HepG2 (cell line): ENCODE data around the gene TYROBP. TPM values are rescaled to one million over a fixed set of nuclear protein-coding genes. Genes with fewer than 3 reads are reported as not detected.

Source experiments
- ATAC-seq: fragments of 200-7000 bp; cut with Tn5 transposase; 3 replicates; pipeline ENCODE4 v1.9.1; 2020; ENCODE audit warnings: mild to moderate bottlenecking, moderate library complexity
- BruUV-seq: library from RNA; stranded (reverse); fragments of 400-500 nt; replicated peaks from 2 replicates; lab custom pipeline; 2021; lab: Mats Ljungman, UMichigan
- CTCF ChIA-PET: fragments of 300-600 bp; formaldehyde crosslinking; extraction: SDS; loops from one replicate; lab custom pipeline; 2021; ENCODE audit warnings: low total read pairs, inconsistent platforms, low intra/inter-chr PET ratio; lab: Yijun Ruan, JAX
- POLR2A ChIA-PET: fragments of 350-600 bp; sonication (Branson Sonifier 250); formaldehyde crosslinking; loops from one replicate; lab custom pipeline; 2020; ENCODE audit warnings: antibody characterized with exemption, inconsistent platforms; lab: Yijun Ruan, JAX
- DNase-seq: peaks from one replicate; pipeline ENCODE4 v3.0.0-alpha.2; 2015; ENCODE audit warnings: low spot score
- FAIRE-seq: peaks from 3 replicates; lab custom pipeline; 2011; peaks lifted over from hg19 to GRCh38; lab: Jason Lieb, UNC
- H2AFZ ChIP-seq: one replicate; pipeline ENCODE4 v1.6.1; 2011; ENCODE audit warnings: low read length, inconsistent platforms
- H3K27ac ChIP-seq: fragments of 300-600 bp; 3 replicates; pipeline ENCODE4 v1.8.0; 2011; ENCODE audit warnings: mixed run types, mild to moderate bottlenecking, mixed read lengths, low read length, inconsistent platforms; ENCODE audit not compliant: insufficient read depth; ENCODE audit errors: extremely low read length
- H3K27me3 ChIP-seq, 2 experiments: fragments of 200-600 bp in 1 of 2; 2 replicates in 1 of 2; 3 replicates in 1 of 2; pipeline versions ENCODE4 v1.6.0 to v1.8.0; 2011; ENCODE audit warnings: low read length in 2 of 2, mild to moderate bottlenecking in 2 of 2, moderate library complexity in 2 of 2, inconsistent platforms in 1 of 2; ENCODE audit not compliant: insufficient read depth in 2 of 2, control insufficient read depth in 1 of 2
- H3K36me3 ChIP-seq, 2 experiments: fragments of 200-600 bp in 1 of 2; replicated peaks in 1 of 2; 2 replicates in 1 of 2; 3 replicates in 1 of 2; pipeline versions ENCODE4 v1.5.1 to v1.8.0; 2011; ENCODE audit warnings: low read length in 2 of 2, inconsistent platforms in 1 of 2; ENCODE audit not compliant: insufficient read depth in 2 of 2, control insufficient read depth in 1 of 2
- H3K4me1 ChIP-seq: 2 replicates; pipeline ENCODE4 v1.5.1; 2012; ENCODE audit warnings: low read length, inconsistent platforms; ENCODE audit not compliant: insufficient read depth
- H3K4me2 ChIP-seq: 2 replicates; pipeline ENCODE4 v1.6.0; 2011; ENCODE audit warnings: low read depth, low read length, inconsistent platforms
- H3K4me3 ChIP-seq, 3 experiments: fragments of 200-600 bp in 1 of 3; sonication (generic), shearing (Covaris generic) in 1 of 3; replicated peaks in 1 of 3; 2 replicates each; pipeline ENCODE4 v1.5.1; 2011 to 2016; ENCODE audit warnings: low read length in 3 of 3, inconsistent platforms in 2 of 3, low read depth in 2 of 3, mild to moderate bottlenecking in 2 of 3, control low read depth in 1 of 3, mixed read lengths in 1 of 3; ENCODE audit not compliant: insufficient read depth in 1 of 3
- H3K79me2 ChIP-seq: one replicate; pipeline ENCODE4 v1.6.1; 2011; ENCODE audit warnings: low read length, inconsistent platforms; ENCODE audit not compliant: insufficient read depth
- H3K9ac ChIP-seq: 2 replicates; pipeline ENCODE4 v1.6.0; 2011; ENCODE audit warnings: mild to moderate bottlenecking, low read depth, low read length, inconsistent platforms; ENCODE audit not compliant: insufficient read depth
- H3K9me3 ChIP-seq: 2 replicates; pipeline ENCODE4 v1.5.1; 2012; ENCODE audit warnings: mild to moderate bottlenecking, low read length
- H4K20me1 ChIP-seq: 2 replicates; pipeline ENCODE4 v1.6.0; 2011; ENCODE audit warnings: inconsistent platforms, mild to moderate bottlenecking, low read length, moderate library complexity; ENCODE audit not compliant: insufficient read depth
- BHLHE40 ChIP-seq: IDR thresholded peaks from 2 replicates; pipeline ENCODE4 v1.6.1; 2011; ENCODE audit warnings: low read length, improper control_type of control experiment
- GABPA ChIP-seq, 2 experiments: IDR thresholded peaks; 2 replicates each; pipeline ENCODE4 v1.6.1; 2011 to 2016; ENCODE audit warnings: low read depth in 2 of 2, low read length in 1 of 2, missing biosample characterization in 1 of 2, missing genetic modification characterization in 1 of 2
- TP53 ChIP-seq: sonication (generic); formaldehyde crosslinking; conservative IDR thresholded peaks from 2 replicates; pipeline ENCODE4 v1.4.0; 2020; ENCODE audit warnings: missing genetic modification reagents
- ZNF562 ChIP-seq: sonication (generic); formaldehyde crosslinking; IDR thresholded peaks from 2 replicates; pipeline ENCODE4 v1.8.0; 2022; ENCODE audit warnings: missing genetic modification reagents, borderline replicate concordance
- ZNF577 ChIP-seq: sonication (generic); formaldehyde crosslinking; IDR thresholded peaks from 2 replicates; pipeline ENCODE4 v1.4.0; 2020; ENCODE audit warnings: mild to moderate bottlenecking, low read depth, missing genetic modification reagents, borderline replicate concordance
- ZNF766 ChIP-seq: sonication (generic); formaldehyde crosslinking; IDR thresholded peaks from 2 replicates; pipeline ENCODE4 v1.5.0; 2020; ENCODE audit warnings: missing genetic modification reagents, borderline replicate concordance
- WGBS: methylation state at CpG from one replicate; pipeline ENCODE4 v1.1.6; 2017; ENCODE audit warnings: low lambda C conversion rate; 5-methylcytosine and 5-hydroxymethylcytosine counted together
- in situ Hi-C: cut with HindIII; loops from 2 replicates; pipeline ENCODE4 v1.10.0; 2017; ENCODE audit warnings: low pct_unique_long_range_greater_than_20kb; ENCODE audit not compliant: extremely low pct_ligation_motif_present
- intact Hi-C: fragments of 100-400 bp; cut with micrococcal nuclease; formaldehyde crosslinking; loops from one replicate; pipeline ENCODE4 v1.10.0; 2022; ENCODE audit not compliant: unreplicated experiment
- polyA plus RNA-seq, 8 experiments: library from polyadenylated mRNA; depleted of rRNA in 3 of 8; stranded (reverse) in 7 of 8; unstranded in 1 of 8; fragments of >200 nt; fragmentation: Illumina TruSeq in 4 of 8; extraction: Trizol in 4 of 8; gene quantifications; 2 replicates each; pipeline versions ENCODE4 v1.2.1 to v1.2.3, GENCODE V29; 2011 to 2016; ENCODE audit warnings: low read depth in 4 of 8, missing spikeins in 1 of 8, mixed read lengths in 1 of 8; ENCODE audit not compliant: insufficient read depth in 1 of 8
- total RNA-seq, 5 experiments: library from RNA; depleted of rRNA; stranded (reverse); fragments of >200 nt; fragmentation: Illumina TruSeq; extraction: Trizol; gene quantifications; 2 replicates each; pipeline ENCODE4 v1.2.3, GENCODE V29; 2016; ENCODE audit warnings: low read depth in 1 of 5
- TF ChIP-seq, protein P1 (sequence below): IDR thresholded peaks from 2 replicates; pipeline ENCODE4 v1.6.1; 2018; ENCODE audit warnings: missing genetic modification reagents, mild to moderate bottlenecking, missing compliant biosample characterization
- TF ChIP-seq, protein P2 (sequence below): sonication (generic); formaldehyde crosslinking; IDR thresholded peaks from 2 replicates; pipeline ENCODE4 v1.4.0; 2020; ENCODE audit warnings: mild to moderate bottlenecking, missing genetic modification reagents

Gene TYROBP
- total and polyA plus RNA-seq, 2 of the 13 experiments (the other 11 are each of a cell fraction or from before 2014, with no cell fraction given) = not detected

DNA sequence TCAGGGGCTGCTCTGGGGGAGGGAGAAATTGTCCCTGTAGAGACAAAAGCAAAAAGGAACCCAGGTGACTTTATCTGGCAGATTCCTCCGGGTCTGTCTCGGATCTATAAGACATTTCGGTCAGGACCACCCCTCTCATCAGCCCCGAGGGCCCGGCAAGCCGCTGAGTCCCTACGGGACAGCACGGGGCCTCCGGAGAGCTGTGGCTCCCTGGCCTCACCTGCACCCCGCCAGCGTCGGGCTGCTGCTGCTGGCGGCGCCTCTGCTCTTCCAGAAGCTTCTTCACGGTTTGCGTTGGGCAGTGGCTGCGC lies 9.6 kb downstream of the TYROBP start:
- DNase-seq = no peak
- TF ChIP-seq BHLHE40 = no peak
- no peak for TF ChIP-seq ZNF562 (CRISPR knock-in tag)
- TF ChIP-seq, protein P1, sequence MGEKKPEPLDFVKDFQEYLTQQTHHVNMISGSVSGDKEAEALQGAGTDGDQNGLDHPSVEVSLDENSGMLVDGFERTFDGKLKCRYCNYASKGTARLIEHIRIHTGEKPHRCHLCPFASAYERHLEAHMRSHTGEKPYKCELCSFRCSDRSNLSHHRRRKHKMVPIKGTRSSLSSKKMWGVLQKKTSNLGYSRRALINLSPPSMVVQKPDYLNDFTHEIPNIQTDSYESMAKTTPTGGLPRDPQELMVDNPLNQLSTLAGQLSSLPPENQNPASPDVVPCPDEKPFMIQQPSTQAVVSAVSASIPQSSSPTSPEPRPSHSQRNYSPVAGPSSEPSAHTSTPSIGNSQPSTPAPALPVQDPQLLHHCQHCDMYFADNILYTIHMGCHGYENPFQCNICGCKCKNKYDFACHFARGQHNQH (CRISPR knock-in tag) = no peak
- no peak for TF ChIP-seq ZNF577 (CRISPR knock-in tag)
- TF ChIP-seq TP53 = no peak
- TF ChIP-seq GABPA (IDR thresholded peaks at IDR 0.05; ENCODE audit: low read depth, low read length) = no peak
- no peak for TF ChIP-seq GABPA (CRISPR knock-in tag; IDR thresholded peaks at IDR 0.05; ENCODE audit: low read depth)
- TF ChIP-seq, protein P2, sequence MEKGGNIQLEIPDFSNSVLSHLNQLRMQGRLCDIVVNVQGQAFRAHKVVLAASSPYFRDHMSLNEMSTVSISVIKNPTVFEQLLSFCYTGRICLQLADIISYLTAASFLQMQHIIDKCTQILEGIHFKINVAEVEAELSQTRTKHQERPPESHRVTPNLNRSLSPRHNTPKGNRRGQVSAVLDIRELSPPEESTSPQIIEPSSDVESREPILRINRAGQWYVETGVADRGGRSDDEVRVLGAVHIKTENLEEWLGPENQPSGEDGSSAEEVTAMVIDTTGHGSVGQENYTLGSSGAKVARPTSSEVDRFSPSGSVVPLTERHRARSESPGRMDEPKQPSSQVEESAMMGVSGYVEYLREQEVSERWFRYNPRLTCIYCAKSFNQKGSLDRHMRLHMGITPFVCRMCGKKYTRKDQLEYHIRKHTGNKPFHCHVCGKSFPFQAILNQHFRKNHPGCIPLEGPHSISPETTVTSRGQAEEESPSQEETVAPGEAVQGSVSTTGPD (CRISPR knock-in tag) = no peak
- TF ChIP-seq ZNF766 = no peak
- Histone ChIP-seq H4K20me1 (no peaks in the 10 kb centered on the region), H3K9me3 (no peaks in the 10 kb centered on the region), H3K4me2 (0 out of 2 replicates have a peak overlapping the region, but pooled peaks have one; percentile 78), H3K36me3 (peaks cover 4 to 19% of the 10 kb centered on the region in 2 experiments; a peak in 2 of 5 replicates), H3K27me3 (0 out of 5 replicates have a peak, but pooled peaks cover 0 to 2% of the 10 kb centered on the region in 2 experiments), H3K79me2 (no peaks in the 10 kb centered on the region), H3K4me3 (no peak overlapping the region; a peak in 1 of 6 replicates), H3K27ac (no peak overlapping the region), H3K9ac (no peak overlapping the region), H2AFZ (no peak overlapping the region), H3K4me1 (peaks cover 35% of the 10 kb centered on the region)
- no CpG with 5 or more reads among the region's 17 CpGs for WGBS
- in situ Hi-C loops = no loop called here
- BruUV-seq = no TSS peak
- no peak for ATAC-seq
- intact Hi-C loops = no loop called here
- POLR2A ChIA-PET = no interaction called here
- CTCF ChIA-PET = no interaction called here
- no peak for FAIRE-seq
